HuH-7.5 (cell line): ENCODE results near the gene CDC14B.
"Not testable (repeated sequence)": the region's sequence is repeated elsewhere in the genome, so short reads cannot be mapped to it uniquely, and the experiment has no call there.

Source experiments
- DNase-seq: peaks from one replicate; pipeline ENCODE4 v3.0.0; 2011; ENCODE audit warnings: low spot score

The CDC14B gene

GRCh38 chr9:96619491-96620180 is at the start of gene CDC14B:
TSS of gene CDC14B (minus strand) at chr9:96619843. CDS start at chr9:96619378, 465 bp downstream.
- peak; percentile 95 for DNase-seq

DNA sequence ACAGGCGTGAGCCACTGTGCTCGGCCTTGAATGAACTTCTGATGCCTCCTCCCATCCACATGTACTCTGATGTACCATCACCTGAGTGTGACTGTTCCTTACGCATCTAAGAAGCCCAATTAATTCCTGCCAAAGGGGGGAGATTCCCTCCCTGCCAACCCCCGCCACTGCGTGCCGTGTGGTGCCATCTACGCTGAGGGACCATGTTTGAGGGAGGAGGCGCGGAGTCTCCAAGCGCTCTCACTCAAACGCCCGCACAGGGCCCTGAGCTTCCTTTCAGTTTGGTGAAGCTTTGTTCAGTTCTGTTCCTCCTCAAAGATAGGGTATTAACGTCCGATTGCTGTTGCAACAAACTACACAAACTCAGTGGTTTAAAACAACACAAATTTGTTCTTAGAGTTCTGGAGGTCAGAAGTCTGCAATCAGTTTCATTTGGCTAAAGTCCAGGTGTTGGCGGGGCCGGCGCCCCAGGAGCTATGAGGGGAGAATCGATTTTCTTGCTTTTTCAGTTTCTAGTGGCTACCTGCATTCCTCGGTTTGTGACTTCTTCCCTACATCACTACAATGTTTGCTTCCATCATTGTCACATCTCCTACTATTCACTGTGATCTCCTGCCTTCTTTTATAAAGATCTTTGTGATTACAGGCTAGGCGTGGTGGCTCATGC is 49.4 kb upstream of the CDC14B start:
- DNase-seq, result no peak

- DNase-seq, result no peak
Observed at GRCh38 chr9:96667363-96667728, 47.7 kb upstream of the CDC14B start.

DNA sequence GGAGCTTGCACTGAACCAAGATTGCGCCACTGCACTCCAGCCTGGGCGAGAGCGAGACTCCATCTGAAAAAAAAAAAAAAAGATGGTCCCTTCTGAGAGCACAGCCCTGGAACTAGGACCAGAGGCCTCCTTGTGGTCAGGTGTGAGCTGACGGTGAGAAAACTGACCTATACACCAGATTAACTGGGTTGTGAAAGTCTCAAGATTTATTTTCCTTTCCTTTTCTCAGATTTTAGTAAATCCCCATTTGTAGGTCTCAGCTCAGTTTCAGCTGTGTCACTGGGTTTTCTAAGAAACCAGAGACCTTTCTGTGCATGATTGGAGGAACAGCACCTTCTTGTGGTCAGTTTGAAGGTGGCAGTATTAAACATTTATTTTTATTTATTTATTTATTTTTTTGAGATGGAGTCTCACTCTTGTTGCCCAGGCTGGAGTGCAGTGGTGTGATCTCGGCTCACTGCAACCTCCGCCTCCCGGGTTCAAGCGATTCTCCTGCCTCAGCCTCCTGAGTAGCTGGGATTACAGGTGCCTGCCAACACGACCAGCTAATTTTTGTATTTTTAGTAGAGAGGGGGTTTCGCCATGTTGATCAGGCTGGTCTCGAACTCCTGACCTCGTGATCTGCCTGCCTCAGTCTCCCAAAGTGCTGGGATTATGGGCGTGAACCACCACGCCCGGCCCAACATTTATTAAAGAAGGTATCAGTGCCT is 47.2 kb upstream of the CDC14B start:
- DNase-seq, result not testable (repeated sequence)

DNA sequence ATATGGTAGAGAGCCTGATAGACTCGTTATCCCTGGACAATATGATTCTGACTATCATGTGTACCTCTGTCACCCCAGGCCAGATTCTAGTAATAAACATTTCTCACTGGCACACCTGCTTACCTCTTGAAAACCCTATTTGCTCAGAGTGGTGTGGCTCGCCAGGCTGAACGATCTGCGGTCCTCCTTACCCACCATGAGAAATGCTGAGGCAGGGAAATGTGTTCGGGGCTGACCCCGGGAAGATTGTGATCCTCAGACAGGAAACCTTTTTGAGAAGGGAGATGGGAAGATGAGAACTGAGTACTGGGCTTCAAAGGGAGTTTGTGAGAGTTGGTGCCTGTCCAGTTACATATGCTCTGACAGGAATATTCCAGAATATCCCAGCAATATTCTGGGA is 46.1 kb upstream of the CDC14B start:
- no peak for DNase-seq

DNA sequence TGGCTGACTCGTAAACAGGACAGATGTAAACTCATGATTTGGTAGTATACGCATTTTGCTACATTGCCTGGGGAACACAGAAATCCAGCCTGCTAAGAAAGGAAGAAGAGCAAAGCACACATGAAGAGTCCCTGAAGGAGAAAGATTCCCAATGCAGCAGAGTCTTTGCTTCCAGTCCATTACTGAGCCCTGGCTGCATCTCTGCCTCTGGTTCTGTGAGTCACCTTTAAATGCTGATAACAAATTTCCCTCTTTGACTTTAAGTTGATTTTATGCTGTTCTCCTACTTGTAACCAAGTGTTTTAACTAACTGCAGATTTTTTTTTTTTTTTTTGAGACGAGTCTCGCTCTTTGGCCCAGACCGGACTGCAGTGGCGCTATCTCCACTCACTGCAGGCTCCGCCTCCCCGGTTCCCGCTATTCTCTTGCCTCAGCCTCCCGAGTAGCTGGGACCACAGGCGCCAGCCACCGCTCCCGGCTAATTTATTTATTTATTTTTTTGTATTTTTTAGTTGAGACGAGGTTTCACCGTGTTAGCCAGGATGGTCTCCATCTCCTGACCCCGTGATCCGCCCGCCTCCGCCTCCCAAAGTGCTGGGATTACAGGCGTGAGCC is 44.0 kb upstream of the CDC14B start:
- DNase-seq, result no peak

- DNase-seq, result no peak
Observed at GRCh38 chr9:96661711-96662110, 42.1 kb upstream of the CDC14B start.

DNA sequence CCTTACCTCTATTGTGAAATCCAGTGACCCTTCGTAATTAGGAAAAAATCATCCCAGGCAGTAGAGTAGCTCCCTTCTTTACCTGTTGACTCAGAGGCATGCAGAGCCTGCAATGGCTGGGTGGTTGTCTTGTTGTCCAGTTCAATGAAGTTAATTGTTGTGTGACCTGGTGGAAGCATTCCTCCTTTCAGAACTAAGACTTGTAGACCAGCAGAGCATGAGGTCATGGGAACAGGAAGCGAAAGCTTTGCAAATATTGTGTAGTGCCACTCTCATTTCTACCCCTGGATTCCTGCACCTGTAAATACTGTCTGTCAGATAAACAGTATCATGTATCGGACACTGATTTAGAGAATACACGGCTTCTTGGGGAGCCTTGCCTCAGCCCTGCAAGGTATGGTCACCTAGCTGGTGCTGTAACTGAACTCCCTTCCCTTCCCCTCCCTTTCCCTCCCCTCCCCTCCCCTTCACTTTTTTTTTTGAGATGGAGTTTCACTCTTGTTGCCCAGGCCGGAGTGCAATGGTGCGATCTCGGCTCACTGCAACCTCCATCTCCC is 41.1 kb upstream of the CDC14B start:
- DNase-seq, result no peak

GRCh38 chr9:96655198-96655851 is 35.7 kb upstream of the CDC14B start, which contains the start of gene PRXL2C:
TSS of gene PRXL2C (minus strand) at chr9:96655317. CDS start at chr9:96655281, 36 bp downstream.
- peak; percentile 55 for DNase-seq

DNA sequence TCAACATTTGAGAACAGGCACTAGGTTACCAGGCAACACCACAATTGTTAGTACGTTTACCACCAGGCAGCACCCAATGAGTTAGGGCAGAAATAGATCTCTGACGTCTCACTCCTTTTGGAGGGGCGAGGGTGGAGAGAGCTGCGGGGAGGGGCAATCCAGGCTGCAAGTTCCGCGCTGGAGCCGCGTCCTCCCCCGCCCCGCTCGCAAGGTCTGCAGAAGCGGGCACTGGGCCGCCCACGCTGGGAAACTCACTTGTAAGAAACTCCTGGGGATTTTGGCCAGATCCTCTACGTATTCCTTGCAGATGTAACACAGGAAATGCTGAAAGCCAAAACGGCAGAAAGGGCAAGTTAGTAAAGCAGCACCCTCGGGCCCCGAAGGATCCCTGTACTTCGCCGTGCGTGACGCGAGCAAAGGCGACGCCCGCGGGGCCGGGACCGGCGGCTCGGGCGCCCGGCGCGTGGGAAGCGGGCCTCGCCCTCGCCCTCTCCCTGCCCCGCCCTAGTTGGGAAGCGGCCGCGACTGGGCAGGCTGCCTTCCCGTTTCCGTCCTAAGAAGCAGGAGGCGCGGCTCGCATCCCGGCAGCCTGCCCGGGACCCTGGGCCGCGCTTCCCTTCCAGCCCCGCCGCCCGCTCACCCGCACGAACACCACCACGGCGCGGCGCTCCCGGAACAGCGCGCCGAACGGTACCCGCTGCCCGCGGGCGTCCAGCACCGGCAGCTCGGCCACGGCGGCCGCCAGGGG is 35.0 kb upstream of the CDC14B start:
- peak; percentile 71 for DNase-seq

- DNase-seq, result peak; percentile 20
Observed at GRCh38 chr9:96651626-96652025, 32.0 kb upstream of the CDC14B start.

- no peak for DNase-seq
Observed at GRCh38 chr9:96649620-96650324, 30.1 kb upstream of the CDC14B start.

DNA sequence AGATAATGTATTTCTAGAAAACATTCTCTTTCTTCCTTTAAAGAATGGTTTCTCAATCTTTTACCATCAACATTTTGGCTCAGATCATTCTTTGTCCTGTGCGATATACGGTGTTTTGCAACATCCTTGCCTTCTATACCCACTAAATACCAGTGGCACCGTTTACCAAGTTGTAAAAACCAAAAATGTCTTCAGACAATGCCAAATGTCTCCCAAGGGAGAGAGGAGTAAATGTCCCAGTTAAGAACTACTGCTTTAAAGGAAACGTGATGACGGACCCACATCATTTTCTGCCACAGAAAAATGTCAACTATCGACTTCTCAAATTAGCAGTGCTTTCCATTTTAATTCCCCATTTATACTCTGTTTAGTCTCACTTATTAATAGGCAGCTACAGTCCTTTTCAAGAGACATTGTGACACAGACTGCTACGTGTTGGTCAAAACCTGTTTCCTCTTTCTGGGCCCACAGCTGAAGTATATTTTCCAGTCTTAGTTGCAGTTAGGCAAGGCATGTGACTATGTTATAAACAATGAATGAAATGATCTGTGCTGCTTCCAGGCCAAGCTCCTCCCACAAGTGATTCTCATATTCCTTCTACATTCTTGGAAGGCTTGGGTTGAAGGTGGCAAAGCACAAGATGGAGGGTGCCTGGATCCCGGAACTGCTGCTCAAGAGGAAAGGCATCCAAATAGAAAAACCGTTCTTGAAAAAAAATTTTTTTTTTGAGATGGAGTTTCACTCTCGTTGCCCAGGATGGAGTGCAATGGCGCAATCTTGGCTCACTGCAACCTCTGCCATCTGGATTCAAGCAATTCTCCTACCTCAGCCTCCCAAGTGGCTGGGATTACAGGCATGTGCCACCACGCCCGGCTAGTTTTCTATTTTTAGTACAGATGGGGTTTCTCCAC is 26.7 kb upstream of the CDC14B start:
- DNase-seq, result no peak

- no peak for DNase-seq
Observed at GRCh38 chr9:96644137-96644536, 24.5 kb upstream of the CDC14B start.

- no peak for DNase-seq
Observed at GRCh38 chr9:96641514-96641913, 21.9 kb upstream of the CDC14B start.

DNA sequence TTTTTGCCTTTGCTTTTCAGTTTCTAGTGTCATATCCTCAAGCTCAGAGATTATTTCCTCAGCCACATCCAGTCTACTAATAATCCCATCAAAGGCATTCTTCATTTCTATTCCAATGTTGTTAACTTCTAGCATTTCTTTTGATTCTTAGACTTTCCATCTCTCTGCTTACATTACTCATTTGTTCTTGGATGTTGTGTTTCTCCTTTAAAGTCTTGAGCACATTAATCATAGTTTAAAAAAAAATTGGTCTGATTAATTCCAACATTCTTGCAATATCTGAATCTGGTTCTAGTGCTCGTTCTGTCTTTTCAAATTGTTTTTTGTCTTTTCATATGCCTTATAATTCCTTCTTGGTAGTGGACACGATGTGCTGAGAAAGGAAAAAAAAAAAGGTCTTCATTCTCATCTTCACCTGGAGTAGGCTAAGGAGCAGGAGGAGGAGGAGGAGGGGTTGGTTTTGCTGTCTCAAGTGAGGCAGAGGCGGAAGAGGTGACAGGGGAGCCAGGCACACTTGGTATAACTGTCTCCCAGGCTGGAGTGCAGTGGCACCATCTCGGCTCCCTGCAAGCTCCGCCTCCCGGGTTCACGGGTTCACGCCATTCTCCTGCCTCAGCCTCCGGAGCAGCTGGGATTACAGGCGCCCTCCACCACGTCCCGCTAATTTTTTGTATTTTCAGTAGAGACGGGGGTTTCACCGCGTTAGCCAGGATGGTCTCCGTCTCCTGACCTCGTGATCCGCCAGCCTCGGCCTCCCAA is 19.1 kb upstream of the CDC14B start:
- no peak for DNase-seq

GRCh38 chr9:96636368-96636767 is 16.7 kb upstream of the CDC14B start:
- DNase-seq, result no peak

DNA sequence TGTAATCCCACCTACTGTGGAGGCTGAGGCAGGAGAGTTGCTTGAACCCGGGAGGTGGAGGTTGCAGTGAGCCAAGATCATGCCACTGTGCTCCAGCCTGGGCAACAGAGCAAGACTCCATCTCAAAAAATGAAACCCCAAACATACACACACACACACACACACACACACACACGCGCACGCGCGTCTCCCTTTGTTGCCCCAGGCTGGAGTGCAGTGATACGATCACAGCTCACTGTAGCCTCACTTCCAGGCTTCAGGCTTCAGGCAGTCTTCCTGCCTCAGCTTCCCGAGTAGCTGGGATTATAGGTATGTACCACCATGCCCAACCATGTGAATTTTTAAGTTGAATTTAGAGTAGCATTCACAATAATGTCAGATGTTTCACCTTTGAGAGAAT is 13.9 kb upstream of the CDC14B start:
- not testable (repeated sequence) for DNase-seq

GRCh38 chr9:96626912-96627311 is 7.3 kb upstream of the CDC14B start:
- no peak for DNase-seq
